Measurements from ENCODE around the gene HAUS1. TPM values are rescaled to one million over a fixed set of nuclear protein-coding genes. Genes with fewer than 3 reads are reported as not detected.
"Not testable (repeated sequence)": the region's sequence is repeated elsewhere in the genome, so short reads cannot be mapped to it uniquely, and the experiment has no call there.

The HAUS1 gene
- polyA plus RNA-seq, 10 donors, result 21.9 to 37.7 (median 28.0) TPM

GRCh38 chr18:46155641-46156051 is 51.5 kb downstream of the HAUS1 start:
- peak in 1 of 3 donors; percentile 83 for DNase-seq

- no peak for DNase-seq
These were observed 52.0 kb downstream of the HAUS1 start for GRCh38 chr18:46156124-46156745.

GRCh38 chr18:46156843-46157242 is 52.7 kb downstream of the HAUS1 start:
- no peak for DNase-seq

GRCh38 chr18:46158499-46158898 is 54.3 kb downstream of the HAUS1 start:
- DNase-seq, result no peak

- DNase-seq, result no peak
These were observed 56.0 kb downstream of the HAUS1 start for GRCh38 chr18:46160050-46160798.

GRCh38 chr18:46160840-46161239 is 56.7 kb downstream of the HAUS1 start:
- not testable (repeated sequence) for DNase-seq

GRCh38 chr18:46161703-46162396 is 57.7 kb downstream of the HAUS1 start:
- no peak for DNase-seq

GRCh38 chr18:46163091-46163490 is 58.9 kb downstream of the HAUS1 start:
- no peak for DNase-seq

GRCh38 chr18:46163941-46164499 is 59.8 kb downstream of the HAUS1 start:
- no peak for DNase-seq

GRCh38 chr18:46164502-46164901 is 60.3 kb downstream of the HAUS1 start:
- DNase-seq, result not testable (repeated sequence)

GRCh38 chr18:46164920-46165319 is 60.7 kb downstream of the HAUS1 start:
- no peak for DNase-seq

- no peak for DNase-seq
These were observed 62.2 kb downstream of the HAUS1 start for GRCh38 chr18:46166261-46166970.

GRCh38 chr18:46167971-46168370 is 63.8 kb downstream of the HAUS1 start:
- no peak for DNase-seq

GRCh38 chr18:46169464-46169941 is 65.3 kb downstream of the HAUS1 start:
- DNase-seq, result peak in 1 of 3 donors; percentile 38

- no peak for DNase-seq
These were observed 67.1 kb downstream of the HAUS1 start for GRCh38 chr18:46171331-46171730.

- DNase-seq, result peak; percentile 94 to 98 (median 96)
These were observed 69.5 kb downstream of the HAUS1 start for GRCh38 chr18:46173393-46174341.

GRCh38 chr18:46174342-46175041 is 70.3 kb downstream of the HAUS1 start:
- DNase-seq, result peak; percentile 10 to 79 (median 35)

GRCh38 chr18:46176001-46176400 is 71.8 kb downstream of the HAUS1 start:
- no peak for DNase-seq
